H1 (cell line): ENCODE data around the gene LIN54. TPM values are rescaled to one million over a fixed set of nuclear protein-coding genes. Genes with fewer than 3 reads are reported as not detected.
A peak's percentile ranks its signal among the peaks of the same experiment; 100 is the strongest.

Experiments
- CTCF ChIA-PET: fragments of 300-600 bp; sonication (Branson Sonifier 250); formaldehyde crosslinking; loops from one replicate; lab custom pipeline; 2021; ENCODE audit not compliant: partially characterized antibody; lab: Charles Lee
- POLR2A ChIA-PET: fragments of 300-600 bp; sonication (Branson Sonifier 250); formaldehyde crosslinking; loops from one replicate; lab custom pipeline; 2021; ENCODE audit warnings: inconsistent platforms; ENCODE audit not compliant: partially characterized antibody; lab: Charles Lee
- DNase-seq, 2 experiments: peaks; one replicate each; pipeline versions ENCODE4 v3.0.0 to v3.0.0-alpha.2; 2010 to 2022; ENCODE audit warnings: low spot score in 2 of 2, low read depth in 1 of 2, mixed read lengths in 1 of 2
- FAIRE-seq: peaks from 2 replicates; lab custom pipeline; 2011; peaks lifted over from hg19 to GRCh38; lab: Jason Lieb, UNC
- H2AFZ ChIP-seq: 2 replicates; pipeline ENCODE4 v1.8.1; 2012; ENCODE audit warnings: low read length, inconsistent platforms
- H2AK5ac ChIP-seq: 2 replicates; pipeline ENCODE4 v1.6.1; 2013; ENCODE audit warnings: low read depth, low read length
- H2BK120ac ChIP-seq: replicated peaks from 2 replicates; pipeline ENCODE3; 2013; ENCODE audit warnings: low read depth, low read length, inconsistent platforms
- H2BK12ac ChIP-seq: 2 replicates; pipeline ENCODE4 v1.6.1; 2013; ENCODE audit warnings: low read depth, low read length
- H2BK15ac ChIP-seq: 2 replicates; pipeline ENCODE4 v1.6.1; 2013; ENCODE audit warnings: low read length
- H2BK20ac ChIP-seq: 2 replicates; pipeline ENCODE4 v1.6.1; 2013; ENCODE audit warnings: low read length
- H2BK5ac ChIP-seq: 2 replicates; pipeline ENCODE4 v1.6.1; 2013; ENCODE audit warnings: low read depth, low read length
- H3K14ac ChIP-seq: 2 replicates; pipeline ENCODE4 v1.6.1; 2013; ENCODE audit warnings: inconsistent platforms; ENCODE audit not compliant: insufficient read length
- H3K18ac ChIP-seq: 2 replicates; pipeline ENCODE4 v1.6.1; 2013; ENCODE audit warnings: low read length; ENCODE audit errors: extremely low read depth
- H3K23ac ChIP-seq: 2 replicates; pipeline ENCODE4 v1.6.1; 2013; ENCODE audit warnings: inconsistent platforms; ENCODE audit not compliant: insufficient read length
- H3K23me2 ChIP-seq: 2 replicates; pipeline ENCODE4 v1.6.1; 2013; ENCODE audit warnings: low read depth, low read length
- H3K27ac ChIP-seq: 2 replicates; pipeline ENCODE4 v1.6.1; 2011; ENCODE audit warnings: low read depth, low read length, inconsistent platforms
- H3K27me3 ChIP-seq, 4 experiments: replicated peaks in 1 of 4; 1 replicate in 1 of 4; 2 replicates in 3 of 4; pipeline versions ENCODE4 v1.6.1 to v1.8.1; 2011 to 2013; ENCODE audit warnings: low read length in 3 of 4, mild to moderate bottlenecking in 3 of 4, inconsistent platforms in 2 of 4, mixed read lengths in 2 of 4, moderate library complexity in 1 of 4; ENCODE audit not compliant: control insufficient read depth in 3 of 4, insufficient read depth in 3 of 4; ENCODE audit errors: extremely low read depth in 1 of 4
- H3K36me3 ChIP-seq, 4 experiments: 2 replicates each; pipeline versions ENCODE4 v1.6.1 to v1.8.1; 2011 to 2013; ENCODE audit warnings: mild to moderate bottlenecking in 4 of 4, low read length in 3 of 4, moderate library complexity in 2 of 4, control low read depth in 1 of 4, inconsistent platforms in 1 of 4; ENCODE audit not compliant: insufficient read depth in 4 of 4, control insufficient read depth in 2 of 4
- H3K4ac ChIP-seq: replicated peaks from 2 replicates; pipeline ENCODE3; 2013; ENCODE audit warnings: low read length, low read depth, mixed read lengths, inconsistent platforms; ENCODE audit not compliant: insufficient read length
- H3K4me1 ChIP-seq, 4 experiments: replicated peaks in 1 of 4; 1 replicate in 1 of 4; 2 replicates in 3 of 4; pipeline versions ENCODE4 v1.6.1 to v1.8.1; 2011 to 2013; ENCODE audit warnings: low read length in 3 of 4, inconsistent platforms in 2 of 4, mixed read lengths in 1 of 4; ENCODE audit not compliant: insufficient read depth in 4 of 4, control insufficient read depth in 3 of 4
- H3K4me2 ChIP-seq, 2 experiments: 2 replicates each; pipeline versions ENCODE4 v1.6.1 to v1.8.1; 2011 to 2013; ENCODE audit warnings: low read depth in 2 of 2, low read length in 2 of 2, control low read depth in 1 of 2, inconsistent platforms in 1 of 2, mild to moderate bottlenecking in 1 of 2; ENCODE audit not compliant: insufficient read depth in 1 of 2
- H3K4me3 ChIP-seq, 4 experiments: fragments of 200-600, 300-600 bp in 1 of 4; sonication (generic), shearing (Covaris generic), sonication (Bioruptor Twin) in 1 of 4; 2 replicates each; pipeline versions ENCODE4 v1.5.1 to v1.8.1; 2011 to 2016; ENCODE audit warnings: low read length in 4 of 4, low read depth in 3 of 4, control low read depth in 2 of 4, inconsistent platforms in 2 of 4, mild to moderate bottlenecking in 2 of 4, mixed read lengths in 1 of 4, moderate library complexity in 1 of 4; ENCODE audit not compliant: insufficient read depth in 2 of 4; ENCODE audit errors: extremely low read depth in 1 of 4
- H3K56ac ChIP-seq: replicated peaks from 2 replicates; pipeline ENCODE3; 2013; ENCODE audit warnings: low read depth, mild to moderate bottlenecking, mixed read lengths, low read length, inconsistent platforms; ENCODE audit not compliant: insufficient read length
- H3K79me1 ChIP-seq: 2 replicates; pipeline ENCODE4 v1.6.1; 2013; ENCODE audit warnings: low read depth, low read length, control low read depth
- H3K79me2 ChIP-seq, 2 experiments: 2 replicates each; pipeline versions ENCODE4 v1.6.1 to v1.8.1; 2012 to 2013; ENCODE audit warnings: low read length in 2 of 2, mild to moderate bottlenecking in 2 of 2, inconsistent platforms in 1 of 2; ENCODE audit not compliant: insufficient read depth in 2 of 2, control insufficient read depth in 1 of 2
- H3K9ac ChIP-seq, 4 experiments: replicated peaks in 1 of 4; 1 replicate in 1 of 4; 2 replicates in 3 of 4; pipeline versions ENCODE4 v1.6.1 to v1.8.1; 2011 to 2013; ENCODE audit warnings: low read depth in 3 of 4, low read length in 3 of 4, control low read depth in 2 of 4, mild to moderate bottlenecking in 2 of 4, moderate library complexity in 2 of 4, inconsistent platforms in 1 of 4; ENCODE audit errors: extremely low read depth in 1 of 4
- H3K9me3 ChIP-seq, 2 experiments: 2 replicates each; pipeline versions ENCODE4 v1.6.1 to v1.8.1; 2012 to 2013; ENCODE audit warnings: mild to moderate bottlenecking in 2 of 2, moderate library complexity in 2 of 2, control low read depth in 1 of 2, inconsistent platforms in 1 of 2, low read depth in 1 of 2, low read length in 1 of 2, mixed read lengths in 1 of 2; ENCODE audit not compliant: insufficient read depth in 2 of 2
- H4K20me1 ChIP-seq, 2 experiments: replicated peaks in 1 of 2; 2 replicates each; pipeline versions ENCODE3 to v1.8.1; 2011 to 2013; ENCODE audit warnings: inconsistent platforms in 2 of 2, low read length in 2 of 2, mild to moderate bottlenecking in 1 of 2; ENCODE audit not compliant: insufficient read depth in 2 of 2, control insufficient read depth in 1 of 2
- H4K5ac ChIP-seq: 2 replicates; pipeline ENCODE4 v1.6.1; 2013; ENCODE audit warnings: low read length, low read depth, mixed read lengths, inconsistent platforms; ENCODE audit not compliant: insufficient read length
- H4K8ac ChIP-seq: 2 replicates; pipeline ENCODE4 v1.8.0; 2013; ENCODE audit warnings: mild to moderate bottlenecking, moderate library complexity, low read length, inconsistent platforms; ENCODE audit not compliant: insufficient read depth; ENCODE audit errors: extremely low read depth
- H4K91ac ChIP-seq: replicated peaks from 2 replicates; pipeline ENCODE3; 2013; ENCODE audit warnings: low read length, mixed read lengths, inconsistent platforms; ENCODE audit not compliant: insufficient read length
- GTF2F1 ChIP-seq: IDR thresholded peaks from 2 replicates; pipeline ENCODE4 v1.6.1; 2012; ENCODE audit warnings: low read depth, low read length, improper control_type of control experiment, borderline replicate concordance
- HDAC6 ChIP-seq: IDR thresholded peaks from one replicate; pipeline ENCODE4 v1.7.1; 2012; ENCODE audit warnings: low read depth, mild to moderate bottlenecking, inconsistent platforms, low read length, moderate library complexity
- JUND ChIP-seq: IDR thresholded peaks from 2 replicates; pipeline ENCODE4 v1.6.1; 2011; ENCODE audit warnings: mild to moderate bottlenecking, improper control_type of control experiment, low read length
- SIN3A ChIP-seq, 2 experiments: IDR thresholded peaks in 1 of 2; conservative IDR thresholded peaks in 1 of 2; 2 replicates each; pipeline ENCODE4 v1.6.1; 2011 to 2012; ENCODE audit warnings: low read length in 2 of 2, improper control_type of control experiment in 1 of 2, low read depth in 1 of 2, mild to moderate bottlenecking in 1 of 2
- YY1 ChIP-seq: IDR thresholded peaks from 2 replicates; pipeline ENCODE4 v1.6.1; 2011; ENCODE audit warnings: low read depth, mild to moderate bottlenecking, low read length
- WGBS, 2 experiments: shearing (Covaris generic) in 1 of 2; methylation state at CpG; one replicate each; pipeline versions ENCODE4 v1.1.6 to v1.1.7; 2013 to 2015; ENCODE audit warnings: low lambda C conversion rate in 2 of 2, mixed read lengths in 2 of 2, inconsistent platforms in 1 of 2, low coverage in 1 of 2, missing lambda C conversion rate in 1 of 2; ENCODE audit not compliant: insufficient replicate concordance in 2 of 2, insufficient coverage in 1 of 2, insufficient read length in 1 of 2; ENCODE audit errors: extremely low coverage in 1 of 2, missing lambda C conversion rate in 1 of 2; 5-methylcytosine and 5-hydroxymethylcytosine counted together
- polyA plus RNA-seq, 7 experiments: library from polyadenylated mRNA; depleted of rRNA in 3 of 7; stranded (reverse) in 5 of 7; unstranded in 2 of 7; fragments of >200 nt in 5 of 7; fragments of 200-250 nt in 2 of 7; gene quantifications; 1 replicate in 5 of 7; 2 replicates in 1 of 7; 4 replicates in 1 of 7; pipeline versions ENCODE4 v1.2.1 to v1.2.3, GENCODE V29; 2011 to 2013; ENCODE audit warnings: missing spikeins in 2 of 7, mixed read lengths in 2 of 7
- total RNA-seq: library from RNA; stranded (reverse); fragmentation: NEBNext Ultra II Directional; extraction: Animal tissue kit (Norgen Biotek cat#: 25700); gene quantifications from 2 replicates; pipeline ENCODE4 v1.2.1, GENCODE V29; 2021

LIN54 gene
- total and polyA plus RNA-seq, 2 of the 8 experiments (the other 6 are each of a cell fraction or from before 2014, with no cell fraction given) = 5.7 to 11.1 TPM

- TF ChIP-seq YY1 (peak; percentile 39; the same call in 1 of the 2 replicates), HDAC6 (no peak), JUND (no peak), SIN3A (conservative IDR thresholded peaks at IDR 0.05 in 1 of 2, IDR thresholded peaks at IDR 0.05 in 1 of 2; ENCODE audit: low read depth in 1 of 2, low read length in 2 of 2) (0 out of 4 replicates have a peak, but pooled peaks of 1 of the 2 experiments have one; percentile 24), GTF2F1 (no peak)
- TF ChIP-seq, all 59 proteins: peak for 2
- H2AFZ ChIP-seq = peak overlapping the region; percentile 70; the same call in 1 of the 2 replicates
- peak overlapping the region; percentile 65; the same call in 1 of the 2 replicates for H2AK5ac ChIP-seq
- H4K91ac ChIP-seq = peak overlapping the region; percentile 79
- peaks cover 2 to 48% (median 12%) of the 10 kb centered on the region in 4 experiments; a peak in 7 of 8 replicates for H3K36me3 ChIP-seq
- no peaks in the 10 kb centered on the region for H3K79me1 ChIP-seq
- no peak for FAIRE-seq
- no peak overlapping the region for H3K23ac ChIP-seq
- no peak overlapping the region for H2BK20ac ChIP-seq
- H3K9ac ChIP-seq = peak overlapping the region; percentile 72 to 98 (median 90)
- peaks cover 10% of the 10 kb centered on the region for H3K23me2 ChIP-seq
- no peak overlapping the region; the same call in 1 of the 2 replicates for H4K8ac ChIP-seq
- peak overlapping the region; percentile 33 for H3K18ac ChIP-seq
- ChIA-PET POLR2A (interaction anchor here (1.0 to 6.8 kb wide), 10 partner anchors 12 to 473 kb away, joined by 3 to 86 read pairs (median 6); partner anchors contain the start of genes COPS4, LIN54 and SEC31A), CTCF (interaction anchor here (1.0 kb wide), 1 partner anchor 49 kb away, joined by 4 read pairs; no protein-coding TSS in a partner anchor)
- peak overlapping the region; percentile 21 for H3K4ac ChIP-seq
- peak overlapping the region; percentile 88; the same call in 1 of the 2 replicates for H2BK12ac ChIP-seq
- peak overlapping the region; percentile 75 to 84 for H3K4me2 ChIP-seq
- H2BK5ac ChIP-seq = peak overlapping the region; percentile 46
- H3K4me1 ChIP-seq = peaks cover 0 to 2% (median 0%) of the 10 kb centered on the region in 4 experiments; a peak in 1 of 7 replicates
- peaks cover 3 to 8% of the 10 kb centered on the region in 2 experiments for H4K20me1 ChIP-seq
- 4% methylated on average over 8 of the region's 8 CpGs; no CpG with 5 or more reads in 1 of the 2 experiments for WGBS, 2 experiments
- no peaks in the 10 kb centered on the region for H3K27me3 ChIP-seq
- H3K14ac ChIP-seq = peak overlapping the region; percentile 89
- no peak for DNase-seq
- peak overlapping the region; percentile 94 for H2BK120ac ChIP-seq
- H3K79me2 ChIP-seq = peaks cover 20 to 68% of the 10 kb centered on the region in 2 experiments
- H4K5ac ChIP-seq = peak overlapping the region; percentile 78
- peak overlapping the region; percentile 55 for H3K56ac ChIP-seq
- 0 out of 2 replicates have a peak overlapping the region, but pooled peaks have one; percentile 88 for H2BK15ac ChIP-seq
- peak overlapping the region; percentile 81 to 97 (median 89) for H3K4me3 ChIP-seq
- H3K27ac ChIP-seq = peak overlapping the region; percentile 89
- H3K9me3 ChIP-seq = no peaks in the 10 kb centered on the region
Measured at GRCh38 chr4:82901183-82901718, 109.4 kb downstream of the LIN54 start.
